ENCODE data around the gene MYO18A. TPM values are rescaled to one million over a fixed set of nuclear protein-coding genes. Genes with fewer than 3 reads are reported as not detected.
A peak's percentile ranks its signal among the peaks of the same experiment; 100 is the strongest.

MYO18A gene
- total and polyA plus RNA-seq, 5 donors = 206 to 312 (median 251) TPM

DNA sequence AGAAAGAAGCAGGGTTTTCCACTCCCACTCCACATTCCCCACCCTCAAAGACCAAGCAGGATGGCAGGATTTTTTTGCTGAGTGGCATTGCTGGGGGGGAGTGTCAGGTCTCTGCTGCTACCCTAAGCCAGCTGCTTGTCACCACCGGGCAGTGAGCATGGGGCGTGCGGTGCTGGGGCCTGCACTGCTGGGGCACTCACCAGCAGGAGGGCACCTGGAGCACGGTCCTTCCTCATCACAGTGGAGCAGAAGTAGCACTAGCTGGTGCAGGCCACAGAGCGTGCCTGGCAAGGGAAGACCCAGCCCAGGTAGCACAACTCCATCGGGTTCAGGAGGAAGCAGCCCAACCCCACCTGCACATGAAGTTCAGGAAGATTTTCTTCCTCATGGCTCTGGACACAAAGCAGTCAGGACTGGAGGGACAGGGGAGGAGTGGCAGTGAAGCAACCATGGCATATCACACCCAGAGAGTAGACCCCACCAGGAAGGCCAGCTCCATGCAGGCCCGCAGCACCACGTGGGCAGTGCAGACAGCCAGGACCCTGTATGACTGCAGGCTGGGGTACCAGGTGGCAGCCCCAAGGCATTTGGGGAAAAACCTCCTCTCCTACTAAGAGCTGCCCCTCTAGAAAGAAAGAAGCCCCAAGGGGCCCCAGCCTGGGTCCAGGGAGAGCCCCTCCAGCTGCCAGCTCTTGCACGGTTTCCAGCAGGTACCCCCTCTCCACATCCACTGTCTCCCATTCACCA, 16.7 kb upstream of the MYO18A start:
- DNase-seq (no peak), ATAC-seq (peak in 1 of 2 donors; percentile 22)
- intact Hi-C loops (cut with DNase I) = no loop called here
- Histone ChIP-seq H3K9me3 (ENCODE audit: control insufficient read depth, low read length) (no peaks in the 10 kb centered on the region), H3K4me1 (ENCODE audit: control insufficient read depth, insufficient read depth, low read length) (no peaks in the 10 kb centered on the region), H3K27ac (ENCODE audit: low read length) (no peak overlapping the region), H3K27me3 (ENCODE audit: control insufficient read depth, insufficient read depth) (no peaks in the 10 kb centered on the region), H3K4me3 (ENCODE audit: low read length) (no peak overlapping the region)
- WGBS = 80% methylated on average over 9 of the region's 9 CpGs

DNA sequence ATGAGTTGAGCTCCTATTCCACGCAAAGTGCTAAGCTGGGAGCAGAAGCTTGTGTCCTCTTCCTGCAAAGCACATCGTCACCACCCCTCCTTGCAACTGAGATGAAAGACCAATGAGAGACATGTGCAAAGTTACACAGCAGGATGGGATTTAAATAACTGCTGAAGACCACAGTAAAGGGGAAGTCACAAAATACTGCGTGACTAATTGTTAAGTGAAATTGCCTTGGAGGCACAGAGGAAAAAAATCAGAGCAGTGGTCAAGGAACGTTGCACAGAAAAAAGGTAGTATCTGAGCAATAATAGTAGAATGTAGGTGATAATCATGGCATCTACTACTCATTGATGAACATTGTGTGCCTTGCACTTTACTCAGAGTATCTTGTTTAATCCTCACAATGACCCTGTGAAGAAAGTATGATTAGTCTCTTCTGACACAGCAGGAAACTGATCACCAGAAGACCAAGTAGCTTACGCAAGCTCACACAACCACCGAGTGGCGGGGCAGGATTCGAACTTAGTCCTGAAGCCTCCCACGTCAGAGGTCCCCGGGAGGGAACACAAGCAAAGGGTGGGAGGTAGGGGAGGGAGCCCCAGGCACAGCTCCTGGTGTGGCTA, 15.4 kb upstream of the MYO18A start:
- Histone ChIP-seq H3K27ac (ENCODE audit: low read length) (no peak overlapping the region), H3K27me3 (ENCODE audit: control insufficient read depth, insufficient read depth) (no peaks in the 10 kb centered on the region), H3K4me3 (ENCODE audit: low read length) (no peak overlapping the region), H3K9me3 (ENCODE audit: control insufficient read depth, low read length) (no peaks in the 10 kb centered on the region), H3K4me1 (ENCODE audit: control insufficient read depth, insufficient read depth, low read length) (no peaks in the 10 kb centered on the region)
- ATAC-seq (no peak), DNase-seq (no peak)
- intact Hi-C loops (cut with DNase I) = no loop called here
- WGBS = 64% methylated on average over 10 of the region's 10 CpGs

DNA sequence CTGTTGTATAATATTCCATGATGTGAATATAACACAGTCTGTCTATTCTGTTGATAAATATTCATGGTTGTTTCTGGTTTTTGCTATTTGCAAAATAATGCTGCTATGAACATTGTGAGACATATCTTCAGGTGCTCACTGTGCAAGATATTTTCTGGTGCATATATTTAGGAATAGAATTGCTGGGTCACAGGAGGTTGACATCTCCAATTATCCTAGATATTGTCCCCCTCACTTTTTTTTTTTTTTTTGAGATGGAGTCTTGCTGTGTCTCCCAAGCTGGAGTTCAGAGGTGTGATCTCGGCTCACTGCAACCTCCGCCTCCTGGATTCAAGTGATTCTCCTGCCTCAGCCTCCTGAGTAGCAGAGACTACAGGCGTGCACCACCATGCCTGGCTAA, 14.5 kb upstream of the MYO18A start:
- no peak for ATAC-seq
- 94% methylated on average over 3 of the region's 3 CpGs for WGBS
- Histone ChIP-seq H3K27me3 (ENCODE audit: control insufficient read depth, insufficient read depth) (no peaks in the 10 kb centered on the region), H3K4me1 (ENCODE audit: control insufficient read depth, insufficient read depth, low read length) (no peaks in the 10 kb centered on the region), H3K4me3 (ENCODE audit: low read length) (no peak overlapping the region), H3K27ac (ENCODE audit: low read length) (no peak overlapping the region), H3K9me3 (ENCODE audit: control insufficient read depth, low read length) (no peaks in the 10 kb centered on the region)
- no peak for DNase-seq
- intact Hi-C loops (cut with DNase I) = no loop called here

DNA sequence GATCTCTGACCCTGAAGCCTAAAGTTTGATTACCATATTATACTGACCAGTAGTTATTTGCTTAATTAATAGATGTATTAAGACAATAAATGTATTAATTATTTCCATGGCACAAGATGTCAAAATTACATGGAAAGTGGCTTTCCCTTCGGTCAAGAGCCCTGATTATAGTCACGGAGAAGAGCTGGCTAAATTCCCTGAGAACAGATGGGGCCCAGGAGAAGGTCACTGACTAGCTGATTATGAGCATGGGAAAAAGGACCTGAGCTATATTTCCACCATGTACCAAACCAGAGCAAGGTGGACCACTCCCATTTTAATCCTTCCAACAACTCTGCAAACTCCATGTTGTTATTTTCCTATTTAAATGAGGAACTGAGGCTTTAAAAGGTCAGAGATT, 12.9 kb upstream of the MYO18A start:
- Histone ChIP-seq H3K27ac (ENCODE audit: low read length) (no peak overlapping the region), H3K4me1 (ENCODE audit: control insufficient read depth, insufficient read depth, low read length) (no peaks in the 10 kb centered on the region), H3K27me3 (ENCODE audit: control insufficient read depth, insufficient read depth) (no peaks in the 10 kb centered on the region), H3K9me3 (ENCODE audit: control insufficient read depth, low read length) (no peaks in the 10 kb centered on the region), H3K4me3 (ENCODE audit: low read length) (no peak overlapping the region)
- WGBS = 46% methylated on average over 2 of the region's 2 CpGs
- intact Hi-C loops (cut with DNase I) = no loop called here
- ATAC-seq (no peak), DNase-seq (no peak)

DNA sequence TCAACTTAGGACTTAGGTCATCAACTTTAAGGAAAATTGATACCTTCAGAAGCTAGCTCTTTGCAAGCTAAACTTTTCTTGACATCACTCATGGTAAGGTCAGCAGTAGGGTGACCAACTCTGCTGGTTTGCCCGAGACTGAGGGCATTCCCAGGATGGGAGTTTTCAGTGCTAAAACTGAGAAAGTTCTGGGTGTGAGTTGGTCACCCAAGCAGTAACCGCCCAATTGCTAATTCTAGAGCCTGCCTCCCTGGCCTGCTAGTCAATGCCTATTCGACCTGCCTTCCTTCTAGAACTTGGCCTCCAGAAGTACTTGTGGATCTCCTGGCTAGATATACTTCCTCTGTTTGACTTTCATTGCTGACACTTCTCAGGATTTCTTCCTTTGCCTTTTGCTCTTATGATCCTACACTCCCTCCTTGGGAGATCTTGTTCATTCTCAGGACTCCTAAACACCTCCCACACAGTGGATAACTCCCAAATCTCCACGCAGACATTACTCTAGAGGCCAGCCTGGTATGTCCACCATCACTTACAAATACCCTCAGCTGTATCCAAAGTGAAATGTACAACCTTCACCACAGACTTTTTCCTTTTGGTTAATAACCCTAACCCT, 10.5 kb upstream of the MYO18A start:
- H3K4me1 ChIP-seq (ENCODE audit: control insufficient read depth, insufficient read depth, low read length) = no peaks in the 10 kb centered on the region
- 83% methylated on average over 4 of the region's 4 CpGs for WGBS
- no peak for DNase-seq
- H3K4me3 ChIP-seq (ENCODE audit: low read length) = no peak overlapping the region
- H3K27ac ChIP-seq (ENCODE audit: low read length) = no peak overlapping the region
- H3K27me3 ChIP-seq (ENCODE audit: control insufficient read depth, insufficient read depth) = no peaks in the 10 kb centered on the region
- H3K9me3 ChIP-seq (ENCODE audit: control insufficient read depth, low read length) = no peaks in the 10 kb centered on the region
- intact Hi-C loops (cut with DNase I) = no loop called here
- ATAC-seq = no peak

DNA sequence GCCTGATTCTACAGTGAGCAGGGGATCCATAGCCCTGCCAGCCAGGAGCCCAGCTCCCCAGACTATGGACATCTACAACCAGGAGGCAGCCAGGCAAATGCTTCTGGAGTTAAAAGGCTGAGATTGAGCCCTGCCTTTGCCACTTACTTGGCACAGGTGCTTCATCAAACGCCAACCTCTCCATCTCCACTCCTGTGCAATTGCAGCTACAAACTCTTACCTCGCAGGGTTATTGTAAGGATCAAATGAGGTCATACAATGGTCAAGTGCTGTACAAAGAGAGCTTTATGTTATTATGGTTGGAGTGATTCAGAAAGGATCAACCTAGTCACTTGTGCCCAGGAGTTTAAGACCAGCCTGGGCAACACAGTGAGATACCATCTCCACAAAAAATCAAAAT, 9.8 kb upstream of the MYO18A start:
- ATAC-seq = no peak
- no peaks in the 10 kb centered on the region for H3K4me1 ChIP-seq (ENCODE audit: control insufficient read depth, insufficient read depth, low read length)

DNA sequence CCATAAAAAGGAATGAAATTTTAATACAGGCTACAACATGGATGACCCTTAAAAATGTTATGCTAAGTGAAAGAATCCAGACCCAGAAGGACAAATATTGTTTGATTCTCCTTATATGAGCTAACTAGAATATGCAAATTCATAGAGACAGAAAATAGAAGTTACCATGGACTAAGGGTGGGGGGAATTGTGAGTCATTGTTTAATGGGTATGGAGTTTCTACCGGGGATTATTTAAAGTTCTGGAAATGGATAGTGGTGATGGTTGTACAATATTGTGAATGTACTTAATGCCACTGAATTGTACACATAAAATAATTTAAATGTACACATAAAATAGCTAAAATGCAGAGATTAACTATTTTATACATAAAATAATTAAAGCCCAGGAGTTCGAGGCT, 9.2 kb upstream of the MYO18A start:
- Histone ChIP-seq H3K9me3 (ENCODE audit: control insufficient read depth, low read length) (no peaks in the 10 kb centered on the region), H3K4me3 (ENCODE audit: low read length) (no peak overlapping the region), H3K27ac (ENCODE audit: low read length) (no peak overlapping the region), H3K4me1 (ENCODE audit: control insufficient read depth, insufficient read depth, low read length) (no peaks in the 10 kb centered on the region), H3K27me3 (ENCODE audit: control insufficient read depth, insufficient read depth) (no peaks in the 10 kb centered on the region)
- ATAC-seq (no peak), DNase-seq (no peak)
- intact Hi-C loops (cut with DNase I) = no loop called here
- WGBS = 90% methylated on average over 2 of the region's 2 CpGs

More for the DNA sequence above, 9.8 kb upstream of the MYO18A start:
- H3K27me3 ChIP-seq (ENCODE audit: control insufficient read depth, insufficient read depth) = no peaks in the 10 kb centered on the region
- WGBS = 82% methylated on average over 2 of the region's 2 CpGs
- no peak for DNase-seq
- intact Hi-C loops (cut with DNase I) = no loop called here
- H3K9me3 ChIP-seq (ENCODE audit: control insufficient read depth, low read length) = no peaks in the 10 kb centered on the region
- H3K4me3 ChIP-seq (ENCODE audit: low read length) = no peak overlapping the region
- H3K27ac ChIP-seq (ENCODE audit: low read length) = no peak overlapping the region

DNA sequence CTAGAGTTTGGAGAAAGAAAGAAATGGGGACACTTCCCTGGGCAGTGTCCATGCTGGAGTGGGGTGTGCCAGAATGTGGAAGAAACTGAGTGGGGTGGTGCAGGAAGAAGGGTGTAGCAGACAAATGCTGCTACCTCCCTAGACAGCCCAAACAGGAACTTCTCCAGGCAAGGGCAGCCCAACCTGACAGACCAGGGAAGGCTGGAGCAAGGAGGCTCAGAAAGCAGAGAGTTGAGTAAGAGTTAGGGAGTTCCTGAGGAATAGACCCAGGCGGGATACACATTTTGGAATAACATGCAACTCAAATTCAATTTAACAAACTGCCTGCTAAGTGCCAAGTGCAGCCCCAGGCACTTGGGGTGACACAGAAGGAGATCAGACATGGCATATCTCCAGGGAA, 1.0 kb upstream of the MYO18A start:
- intact Hi-C loops (cut with DNase I) = loop anchor here in 2 of 4 donors (5.0 kb wide), 1 partner anchor 34 kb away; no protein-coding TSS in a partner anchor
- H3K27me3 ChIP-seq (ENCODE audit: control insufficient read depth, insufficient read depth) = no peaks in the 10 kb centered on the region
- no peaks in the 10 kb centered on the region for H3K9me3 ChIP-seq (ENCODE audit: control insufficient read depth, low read length)
- H3K4me1 ChIP-seq (ENCODE audit: control insufficient read depth, insufficient read depth, low read length) = peaks cover 10% of the 10 kb centered on the region
- no peak for DNase-seq
- 80% methylated on average over 1 of the region's 1 CpG for WGBS
- no peak overlapping the region for H3K4me3 ChIP-seq (ENCODE audit: low read length)
- no peak for ATAC-seq
- H3K27ac ChIP-seq (ENCODE audit: low read length) = no peak overlapping the region

DNA sequence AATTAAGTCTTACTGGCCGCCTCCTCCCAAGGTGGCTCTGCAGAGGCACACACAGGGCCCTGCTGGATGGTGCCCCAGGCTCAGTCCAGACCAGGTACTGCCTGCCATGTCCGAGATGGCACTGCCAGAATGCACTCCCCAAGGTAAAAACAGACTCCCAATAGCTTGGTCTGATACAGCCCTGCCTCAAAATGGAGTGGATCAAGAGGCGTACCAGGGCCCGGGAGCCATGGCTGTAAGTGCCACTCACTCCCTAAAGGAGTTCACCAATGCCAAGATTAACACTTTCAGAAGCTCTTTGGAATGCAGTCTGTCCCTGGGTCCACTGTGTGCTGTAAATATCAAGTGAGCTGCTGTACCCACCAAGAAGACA, 576 bp upstream of the MYO18A start:
- 69% methylated on average over 4 of the region's 4 CpGs for WGBS
- intact Hi-C loops (cut with DNase I) = loop anchor here in 2 of 4 donors (5.0 kb wide), 1 partner anchor 33 kb away; no protein-coding TSS in a partner anchor
- peaks cover 10% of the 10 kb centered on the region for H3K4me1 ChIP-seq (ENCODE audit: control insufficient read depth, insufficient read depth, low read length)
- H3K27me3 ChIP-seq (ENCODE audit: control insufficient read depth, insufficient read depth) = no peaks in the 10 kb centered on the region
- peak overlapping the region; percentile 87 for H3K27ac ChIP-seq (ENCODE audit: low read length)
- no peaks in the 10 kb centered on the region for H3K9me3 ChIP-seq (ENCODE audit: control insufficient read depth, low read length)
- peak overlapping the region; percentile 82 for H3K4me3 ChIP-seq (ENCODE audit: low read length)
- ATAC-seq (peak in 1 of 2 donors; percentile 3), DNase-seq (peak in 1 of 3 donors; percentile 47)

DNA sequence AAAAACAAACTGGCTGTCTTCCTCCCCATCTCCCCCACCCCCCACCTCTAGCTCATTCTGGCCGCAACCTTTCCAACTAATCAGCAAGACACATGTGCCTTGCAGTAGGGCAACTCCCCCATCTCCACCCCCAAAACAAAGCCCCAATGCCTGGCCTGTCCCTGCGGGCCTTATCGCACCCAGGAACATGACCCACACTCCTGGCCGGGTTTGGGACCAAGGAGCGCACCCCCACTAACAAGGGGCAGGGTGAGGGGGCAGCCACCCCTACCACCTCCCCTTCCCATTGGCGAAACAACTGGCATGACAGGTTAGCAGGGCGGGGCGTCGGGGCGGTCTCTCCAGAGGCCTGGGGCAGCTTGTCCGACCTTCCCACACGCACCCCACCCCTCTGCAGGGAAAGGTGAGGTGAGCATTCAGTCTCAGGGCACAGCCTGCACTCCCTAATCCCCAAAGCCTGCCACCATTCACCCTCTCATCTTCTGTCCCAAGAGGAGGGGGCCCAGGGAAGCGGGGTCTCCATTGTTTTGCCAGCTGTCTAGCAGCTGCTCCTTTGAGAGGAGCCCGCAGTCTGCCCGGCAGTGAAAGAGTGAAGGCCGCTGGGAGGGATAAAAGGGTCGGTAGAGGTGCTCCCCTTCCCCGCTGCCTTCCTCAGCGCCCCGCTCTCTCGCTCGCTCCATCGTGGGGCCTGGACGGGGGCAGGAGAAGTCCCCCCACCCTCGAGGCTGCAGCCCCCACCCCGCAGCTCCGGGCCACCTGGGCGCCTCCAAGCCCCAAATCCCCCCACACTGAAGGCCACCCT, 765 bp downstream of the MYO18A start:
- Histone ChIP-seq H3K9me3 (ENCODE audit: control insufficient read depth, low read length) (no peaks in the 10 kb centered on the region), H3K4me1 (ENCODE audit: control insufficient read depth, insufficient read depth, low read length) (peaks cover 10% of the 10 kb centered on the region), H3K4me3 (ENCODE audit: low read length) (peak overlapping the region; percentile 82), H3K27ac (ENCODE audit: low read length) (peak overlapping the region; percentile 83), H3K27me3 (ENCODE audit: control insufficient read depth, insufficient read depth) (no peaks in the 10 kb centered on the region)
- ATAC-seq (peak; percentile 28 to 32), DNase-seq (peak; percentile 49 to 79 (median 71))
- WGBS = 12% methylated on average over 28 of the region's 28 CpGs
- intact Hi-C loops (cut with DNase I) = loop anchor here in 2 of 4 donors (5.0 kb wide), 1 partner anchor 32 kb away; no protein-coding TSS in a partner anchor

Measured in right cardiac atrium (tissue), 5 donors.